Thoracic aorta (tissue), 2 donors: ENCODE data around the gene LPIN1. TPM values are rescaled to one million over a fixed set of nuclear protein-coding genes. Genes with fewer than 3 reads are reported as not detected.
A peak's percentile ranks its signal among the peaks of the same experiment; 100 is the strongest.

Source experiments
- ATAC-seq: fragments of 150-250 bp; one replicate; pipeline ENCODE4 v1.8.0; 2017; ENCODE audit warnings: low read depth; ENCODE audit not compliant: insufficient number of reproducible peaks, low FRiP score
- DNase-seq: peaks from one replicate; pipeline ENCODE4 v3.0.0-alpha.2; 2020; ENCODE audit warnings: low spot score
- H3K27ac ChIP-seq, 2 donors: fragments of 200-600 bp; sonication (generic); 1 replicate in 1 of 2; 2 replicates in 1 of 2; pipeline ENCODE4 v1.5.1; 2016; ENCODE audit warnings: mild to moderate bottlenecking in 2 of 2, moderate library complexity in 2 of 2
- H3K27me3 ChIP-seq: fragments of 200-600 bp; sonication (generic); replicated peaks from 2 replicates; pipeline ENCODE4 v1.6.0; 2016; ENCODE audit warnings: mild to moderate bottlenecking; ENCODE audit not compliant: insufficient read depth
- H3K36me3 ChIP-seq: fragments of 200-600 bp; sonication (generic); one replicate; pipeline ENCODE4 v1.5.1; 2016
- H3K4me1 ChIP-seq, 2 donors: fragments of 200-600 bp; sonication (generic); 1 replicate in 1 of 2; 2 replicates in 1 of 2; pipeline versions ENCODE4 v1.5.1 to v1.6.0; 2016; ENCODE audit warnings: low read depth in 2 of 2, mild to moderate bottlenecking in 1 of 2; ENCODE audit not compliant: control insufficient read depth in 1 of 2
- H3K4me3 ChIP-seq: fragments of 200-600 bp; sonication (generic); 2 replicates; pipeline ENCODE4 v1.5.1; 2016; ENCODE audit warnings: mild to moderate bottlenecking
- H3K9me3 ChIP-seq: fragments of 200-600 bp; sonication (generic); 2 replicates; pipeline ENCODE4 v1.5.1; 2016
- CTCF ChIP-seq: fragments of 200-600 bp; sonication (generic); IDR thresholded peaks from one replicate; pipeline ENCODE4 v1.5.1; 2019; ENCODE audit warnings: antibody characterized with exemption
- total RNA-seq, 2 donors: library from RNA; depleted of rRNA; stranded (reverse); fragments of >200 nt; gene quantifications; one replicate each; pipeline versions ENCODE4 v1.1.0 to v1.2.3, GENCODE V29; 2016

The LPIN1 gene
- total RNA-seq, 2 donors from 2014 or later: 24.5 to 55.8 TPM

GRCh38 chr2:11830708-11831301 is 84.4 kb downstream of the LPIN1 start:
- no peak for ATAC-seq
- Histone ChIP-seq H3K27me3 (no peaks in the 10 kb centered on the region), H3K36me3 (no peaks in the 10 kb centered on the region), H3K27ac (peak overlapping the region; percentile 75), H3K4me3 (peak overlapping the region; percentile 59), H3K9me3 (no peaks in the 10 kb centered on the region), H3K4me1 (peaks cover 10 to 21% of the 10 kb centered on the region in 2 donors)
- DNase-seq: no peak
- no peak for TF ChIP-seq CTCF

- no peak for DNase-seq
- Histone ChIP-seq H3K27me3 (no peaks in the 10 kb centered on the region), H3K4me3 (no peak overlapping the region), H3K27ac (no peak overlapping the region), H3K9me3 (no peaks in the 10 kb centered on the region), H3K4me1 (peaks cover 10 to 21% of the 10 kb centered on the region in 2 donors), H3K36me3 (no peaks in the 10 kb centered on the region)
- no peak for TF ChIP-seq CTCF
- no peak for ATAC-seq
Measured at GRCh38 chr2:11831415-11831814, 85.0 kb downstream of the LPIN1 start.

- Histone ChIP-seq H3K4me1 (peaks cover 10 to 21% of the 10 kb centered on the region in 2 donors), H3K9me3 (no peaks in the 10 kb centered on the region), H3K27ac (no peak overlapping the region), H3K27me3 (no peaks in the 10 kb centered on the region), H3K4me3 (no peak overlapping the region), H3K36me3 (no peaks in the 10 kb centered on the region)
- ATAC-seq (no peak), DNase-seq (no peak)
- no peak for TF ChIP-seq CTCF
Measured at GRCh38 chr2:11832531-11832930, 86.1 kb downstream of the LPIN1 start.

GRCh38 chr2:11833601-11834000 is 87.2 kb downstream of the LPIN1 start:
- Histone ChIP-seq H3K4me1 (peaks cover 10 to 21% of the 10 kb centered on the region in 2 donors), H3K9me3 (no peaks in the 10 kb centered on the region), H3K27ac (no peak overlapping the region), H3K36me3 (no peaks in the 10 kb centered on the region), H3K27me3 (no peaks in the 10 kb centered on the region), H3K4me3 (no peak overlapping the region)
- TF ChIP-seq CTCF: no peak
- ATAC-seq: no peak
- DNase-seq: no peak

- no peak overlapping the region for H3K4me3 ChIP-seq
- ATAC-seq (no peak), DNase-seq (no peak)
- H3K27ac ChIP-seq: no peak overlapping the region
- TF ChIP-seq CTCF: no peak
- H3K27me3 ChIP-seq: no peaks in the 10 kb centered on the region
- H3K4me1 ChIP-seq: peaks cover 4 to 5% of the 10 kb centered on the region in 2 donors
- no peaks in the 10 kb centered on the region for H3K9me3 ChIP-seq
- H3K36me3 ChIP-seq: no peaks in the 10 kb centered on the region
Measured at GRCh38 chr2:11835403-11835802, 89.0 kb downstream of the LPIN1 start.
